T-helper 22 cell (primary cell): Measurements from ENCODE around the gene MSI2.
"Not testable (repeated sequence)": the region's sequence is repeated elsewhere in the genome, so short reads cannot be mapped to it uniquely, and the experiment has no call there.

Source experiments
- DNase-seq: peaks from one replicate; pipeline ENCODE4 v3.0.0-alpha.2; 2020; ENCODE audit warnings: low read depth

MSI2 gene

GRCh38 chr17:57292091-57292490, 35.8 kb downstream of the MSI2 start:
- DNase-seq = no peak

- DNase-seq = no peak
Measured at GRCh38 chr17:57293077-57293476, 36.8 kb downstream of the MSI2 start.

GRCh38 chr17:57294101-57294500, 37.8 kb downstream of the MSI2 start:
- no peak for DNase-seq

- DNase-seq = no peak
Measured at GRCh38 chr17:57294629-57295501, 38.5 kb downstream of the MSI2 start.

GRCh38 chr17:57295526-57296023, 39.3 kb downstream of the MSI2 start:
- DNase-seq = no peak

GRCh38 chr17:57296231-57296630, 39.9 kb downstream of the MSI2 start:
- no peak for DNase-seq

- no peak for DNase-seq
Measured at GRCh38 chr17:57299176-57299575, 42.9 kb downstream of the MSI2 start.

GRCh38 chr17:57300592-57300991, 44.3 kb downstream of the MSI2 start:
- DNase-seq = not testable (repeated sequence)

- no peak for DNase-seq
Measured at GRCh38 chr17:57302690-57303465, 46.6 kb downstream of the MSI2 start.

GRCh38 chr17:57305144-57305728, 48.9 kb downstream of the MSI2 start:
- no peak for DNase-seq

- no peak for DNase-seq
Measured at GRCh38 chr17:57305908-57306504, 49.7 kb downstream of the MSI2 start.

- no peak for DNase-seq
Measured at GRCh38 chr17:57308543-57309186, 52.3 kb downstream of the MSI2 start.

- no peak for DNase-seq
Measured at GRCh38 chr17:57309479-57309878, 53.2 kb downstream of the MSI2 start.

- DNase-seq = no peak
Measured at GRCh38 chr17:57311281-57312216, 55.2 kb downstream of the MSI2 start.

- DNase-seq = no peak
Measured at GRCh38 chr17:57312242-57312641, 55.9 kb downstream of the MSI2 start.

- no peak for DNase-seq
Measured at GRCh38 chr17:57313097-57313835, 56.9 kb downstream of the MSI2 start.

GRCh38 chr17:57315061-57316015, 59.0 kb downstream of the MSI2 start:
- DNase-seq = no peak

- DNase-seq = no peak
Measured at GRCh38 chr17:57316361-57316760, 60.0 kb downstream of the MSI2 start.

GRCh38 chr17:57317079-57317478, 60.8 kb downstream of the MSI2 start:
- no peak for DNase-seq
